Posterior vena cava (tissue), 2 donors: ENCODE measurements around the gene GALNT2. TPM values are rescaled to one million over a fixed set of nuclear protein-coding genes. Genes with fewer than 3 reads are reported as not detected.

Experiments used
- DNase-seq: peaks from one replicate; pipeline ENCODE4 v3.0.0-alpha.2; 2020; ENCODE audit warnings: low spot score
- intact Hi-C, 2 donors: fragments of 100-400 bp; cut with DNase I; formaldehyde crosslinking; loops; one replicate each; pipeline versions ENCODE4 v1.14.1 to v1.14.2; 2022 to 2023
- total RNA-seq, 2 donors: library from RNA; stranded (reverse); fragmentation: NEBNext Ultra II Directional; extraction: Animal tissue kit (Norgen Biotek cat#: 25700); gene quantifications; one replicate each; pipeline ENCODE4 v1.2.1, GENCODE V29; 2021
- donor health status: DM: yes; HTN: yes; CAD: no.
- donor health status: DM: yes; HTN: yes; CAD: no.

Gene GALNT2
- total RNA-seq, 2 donors from 2014 or later: 72.6 to 79.6 TPM

- DNase-seq: no peak
- intact Hi-C loops: no loop called here
These were observed 54.9 kb downstream of the GALNT2 start for GRCh38 chr1:230121950-230122349.

DNA sequence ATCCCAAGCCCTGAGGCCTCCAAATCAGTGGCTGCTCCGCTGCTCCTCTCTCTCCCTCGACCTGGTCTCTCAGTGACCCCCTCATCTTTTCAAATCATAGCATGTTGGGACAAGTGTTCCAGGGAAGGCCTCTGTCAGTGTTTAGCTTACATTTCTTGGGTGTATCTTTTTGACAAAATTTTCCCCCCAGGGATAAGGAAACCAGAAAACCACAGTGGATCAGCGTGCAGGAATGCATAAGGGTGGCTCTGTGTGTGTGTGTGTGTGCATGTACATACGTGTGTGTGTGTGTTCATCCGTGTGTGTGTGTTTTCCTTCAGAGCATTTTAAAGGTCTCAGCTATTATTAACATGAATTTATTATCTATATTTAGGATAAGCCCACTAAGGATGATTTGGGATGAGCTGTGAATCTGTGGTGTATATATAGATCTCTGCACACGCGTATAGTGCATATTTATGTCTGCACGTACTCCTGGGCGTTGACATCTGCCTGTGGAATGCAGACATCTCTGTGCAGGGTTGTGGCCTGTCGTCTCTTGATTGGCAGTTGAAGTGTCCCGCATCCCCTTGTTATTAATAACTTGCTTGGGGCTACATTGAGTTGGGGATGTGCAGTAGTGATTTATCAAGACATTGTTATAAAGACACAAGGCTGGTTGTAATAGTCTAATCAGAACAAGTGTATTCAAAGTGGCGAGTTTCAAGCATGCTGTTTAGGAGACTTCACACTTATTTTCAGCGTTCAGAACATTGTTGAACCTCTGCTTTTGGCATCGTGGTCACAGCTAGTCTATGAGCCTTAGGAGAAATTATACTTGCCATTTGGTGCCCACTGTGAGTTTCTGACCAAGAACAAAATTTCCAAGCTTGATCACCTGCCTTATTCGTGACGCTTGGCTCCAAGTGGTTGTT, 55.6 kb downstream of the GALNT2 start:
- DNase-seq: no peak

DNA sequence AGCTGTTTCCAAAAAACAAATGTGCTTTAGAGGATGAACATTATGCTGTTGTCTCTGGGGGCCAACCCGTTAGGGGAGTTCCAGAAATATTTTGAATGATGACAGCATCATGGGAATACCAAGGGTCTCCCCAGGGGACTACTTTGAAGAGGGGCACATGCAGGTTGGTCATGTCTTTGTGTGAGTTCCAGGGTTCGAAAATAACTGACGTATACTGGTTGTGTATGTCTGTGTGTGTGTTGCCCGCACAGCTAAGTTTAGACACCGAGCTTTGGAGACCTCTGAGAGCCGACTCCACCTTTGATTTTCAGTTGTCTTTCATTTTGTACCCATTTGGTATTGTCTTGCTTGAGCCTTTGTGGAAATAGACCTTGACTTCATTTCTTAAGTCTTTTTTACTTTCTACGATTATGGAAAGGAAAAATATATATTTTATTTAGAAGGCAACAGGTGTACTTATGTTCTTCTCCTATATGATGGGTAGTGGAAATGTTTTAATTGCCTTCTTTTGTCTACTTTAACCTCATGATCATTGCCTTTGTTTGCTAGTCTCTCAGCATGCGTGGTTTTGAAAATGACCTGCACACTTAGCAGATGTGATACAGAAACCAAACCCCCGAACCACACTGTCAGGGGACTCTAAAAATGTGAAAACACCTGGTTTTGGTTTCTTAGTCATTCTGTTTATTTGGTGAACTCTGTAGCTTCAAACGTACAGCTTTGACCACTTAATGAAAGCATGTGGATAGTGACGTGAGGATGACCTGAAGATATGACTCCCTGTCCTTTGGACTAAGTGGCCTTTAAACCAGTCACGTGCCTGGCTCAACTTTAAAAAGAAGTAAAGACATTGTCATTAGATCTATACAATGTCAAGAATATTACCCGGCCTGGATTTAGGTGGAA, 56.5 kb downstream of the GALNT2 start:
- DNase-seq: no peak
- intact Hi-C loops: no loop called here

More for the DNA sequence above, 55.6 kb downstream of the GALNT2 start:
- intact Hi-C loops: no loop called here

GRCh38 chr1:230124186-230125128, 57.4 kb downstream of the GALNT2 start:
- no peak for DNase-seq
- intact Hi-C loops: no loop called here

GRCh38 chr1:230125141-230125540, 58.1 kb downstream of the GALNT2 start:
- intact Hi-C loops: no loop called here
- DNase-seq: no peak

- intact Hi-C loops: no loop called here
- no peak for DNase-seq
These were observed 58.8 kb downstream of the GALNT2 start for GRCh38 chr1:230125640-230126528.

DNA sequence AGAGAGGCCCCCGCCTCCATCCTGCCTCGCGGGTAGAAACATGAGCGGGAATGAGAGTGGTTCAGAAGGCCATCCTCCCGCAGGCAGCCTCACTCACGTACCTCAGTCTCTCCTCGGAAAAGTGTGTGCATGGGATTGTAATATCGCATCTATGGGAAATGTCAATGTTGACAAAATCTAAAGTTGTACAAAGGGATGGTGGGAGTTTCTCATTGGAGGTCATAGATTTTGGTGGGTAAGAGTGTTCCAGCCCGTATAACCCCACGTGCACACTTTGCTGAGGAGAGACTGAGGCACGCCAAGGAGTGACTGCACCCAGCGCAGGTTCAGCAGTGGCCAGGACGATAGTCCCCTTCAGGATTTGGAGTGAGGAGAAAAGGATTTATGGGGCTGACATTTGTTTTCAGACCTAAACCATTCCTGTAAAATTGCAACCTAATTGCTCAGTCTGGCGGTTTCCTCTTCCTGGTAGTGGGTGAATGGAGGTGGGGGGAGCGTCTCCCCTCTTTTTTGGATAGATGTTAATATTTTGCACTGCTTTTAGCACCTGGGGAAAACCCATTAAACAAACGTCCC, 59.6 kb downstream of the GALNT2 start:
- intact Hi-C loops: no loop called here
- no peak for DNase-seq

DNA sequence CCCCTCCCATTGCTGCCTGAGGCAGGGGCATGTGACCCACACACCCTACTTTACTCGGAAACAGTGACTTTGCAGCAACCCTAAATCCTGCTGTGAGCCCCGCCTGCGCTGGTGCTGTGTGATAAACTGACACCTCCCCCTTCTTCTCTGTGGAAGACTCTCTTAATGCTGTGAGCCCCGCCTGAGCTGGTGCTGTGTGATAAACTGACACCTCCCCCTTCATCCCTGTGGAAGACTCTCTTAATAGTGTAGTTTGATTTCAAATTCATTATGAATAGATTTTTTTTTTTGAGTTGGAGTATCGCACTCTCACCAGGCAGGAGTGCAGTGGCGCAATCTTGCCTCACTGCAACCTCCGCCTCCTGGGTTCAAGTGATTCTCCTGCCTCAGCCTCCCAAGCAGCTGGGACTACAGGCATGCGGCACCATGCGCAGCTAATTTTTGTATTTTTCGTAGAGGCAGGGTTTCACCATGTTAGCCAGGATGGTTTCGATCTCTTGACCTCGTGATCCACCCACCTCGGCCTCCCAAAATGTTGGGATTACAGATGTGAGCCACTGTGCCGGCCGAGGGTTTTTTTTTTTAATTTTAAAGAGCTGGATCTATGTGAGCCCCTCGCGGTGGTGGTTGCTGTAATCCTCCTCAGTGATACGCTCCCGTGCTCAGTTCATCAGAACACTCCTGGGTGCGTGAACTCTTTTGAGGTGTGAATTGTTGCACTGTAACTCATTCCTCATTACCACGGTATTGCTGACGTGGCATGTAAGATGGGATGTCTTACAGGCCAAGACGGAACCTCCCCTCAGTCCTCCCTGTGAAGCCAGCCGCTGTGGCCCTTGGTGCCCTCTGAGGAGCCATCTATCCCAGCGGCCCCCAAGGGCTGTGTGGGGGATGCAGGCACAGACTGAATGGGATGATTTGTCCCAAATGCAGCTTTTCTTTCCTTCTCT, 60.3 kb downstream of the GALNT2 start:
- intact Hi-C loops: no loop called here
- DNase-seq: no peak

DNA sequence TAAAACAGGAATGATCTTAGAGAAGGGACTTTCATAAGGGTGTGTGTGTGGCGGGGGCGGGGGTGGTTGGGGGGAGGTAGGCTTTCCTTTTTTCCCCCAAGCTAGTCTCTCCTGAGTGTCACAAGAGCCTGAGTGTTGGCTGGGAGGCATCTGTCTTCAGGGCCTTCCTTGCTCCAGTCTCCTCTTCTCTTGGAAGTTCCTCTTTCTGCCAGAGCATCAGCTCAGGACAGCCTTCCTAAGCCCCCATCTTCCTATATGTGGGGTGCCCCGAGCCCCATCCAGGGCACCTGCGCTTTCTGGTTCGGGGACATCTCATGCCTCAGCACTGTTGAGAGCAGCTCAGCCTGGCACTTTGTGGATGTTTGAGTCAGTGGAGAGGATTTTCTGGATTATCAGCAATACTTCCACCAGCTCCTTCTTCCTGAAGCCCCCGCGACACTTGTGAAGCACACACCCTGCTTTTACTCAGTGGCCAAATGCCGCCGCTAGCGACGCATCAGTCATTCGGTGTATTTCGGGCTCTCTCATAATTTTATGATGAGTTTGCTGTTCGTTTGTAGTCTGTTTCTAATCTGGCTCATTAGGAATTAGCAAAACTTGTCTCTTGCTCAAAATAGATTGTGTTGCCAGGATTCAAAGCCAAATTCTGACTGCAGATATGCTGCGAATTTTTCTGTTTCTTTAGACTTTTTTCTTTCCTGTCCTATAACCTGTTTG, 61.7 kb downstream of the GALNT2 start:
- intact Hi-C loops: no loop called here

GRCh38 chr1:230129341-230129740, 62.3 kb downstream of the GALNT2 start:
- DNase-seq: no peak
- intact Hi-C loops: no loop called here

More for the DNA sequence above, 61.7 kb downstream of the GALNT2 start:
- DNase-seq: no peak

DNA sequence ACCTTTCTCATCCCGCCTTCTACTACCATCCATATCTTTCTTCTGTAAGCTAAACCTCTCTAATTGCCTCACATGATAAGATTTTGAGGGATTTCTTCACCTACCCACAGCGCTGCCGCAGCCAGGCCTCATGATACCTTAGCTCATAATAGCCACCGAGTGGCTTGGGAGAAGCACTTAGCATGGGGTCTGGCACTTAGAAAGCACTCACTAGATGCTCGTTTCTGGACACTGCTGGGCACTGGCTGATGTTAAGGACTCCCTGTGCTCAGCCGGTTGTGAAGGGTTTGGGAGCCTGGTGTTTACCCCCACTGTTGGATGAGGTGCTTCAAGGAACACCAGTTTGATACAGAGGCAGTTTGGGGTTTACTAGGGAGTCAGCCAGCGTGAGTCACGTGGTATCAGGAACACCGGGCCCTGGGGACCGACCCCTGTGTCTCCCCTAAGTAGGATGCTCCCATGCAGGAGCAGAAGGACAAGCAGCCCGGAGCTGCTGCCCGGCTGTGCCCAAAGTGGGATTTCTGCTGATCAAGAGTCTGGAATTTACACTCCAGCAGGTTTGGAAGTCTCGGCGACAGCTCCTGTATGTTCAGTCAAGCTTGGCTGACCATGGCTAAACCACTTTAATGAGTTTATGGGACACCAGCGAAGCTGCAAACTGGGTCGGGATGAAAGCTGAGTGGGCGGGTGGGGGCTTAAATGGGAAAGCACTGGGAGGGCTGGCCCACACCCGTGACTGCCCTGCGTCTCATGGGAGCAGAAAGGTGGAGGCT, 63.3 kb downstream of the GALNT2 start:
- DNase-seq: no peak
- intact Hi-C loops: no loop called here

DNA sequence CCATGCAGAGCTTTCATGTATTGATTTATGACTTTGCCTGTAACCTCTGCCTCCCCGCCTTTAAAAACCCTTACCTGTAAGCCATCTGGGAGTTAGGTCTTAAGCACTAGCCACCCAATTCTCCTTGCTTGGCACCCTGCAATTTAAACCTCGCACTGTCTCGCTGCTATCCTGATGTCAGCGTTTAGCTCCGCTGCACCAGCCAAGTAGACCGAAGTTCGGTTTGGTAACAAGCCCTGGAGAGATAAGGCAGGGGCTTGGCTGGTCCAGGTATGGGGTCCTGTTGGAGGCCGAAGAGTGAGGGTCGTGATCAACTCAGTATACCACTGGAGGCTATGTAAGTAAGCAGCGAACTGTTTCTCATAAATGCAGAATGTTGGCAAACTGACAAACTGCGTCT, 64.4 kb downstream of the GALNT2 start:
- intact Hi-C loops: no loop called here
- DNase-seq: no peak

DNA sequence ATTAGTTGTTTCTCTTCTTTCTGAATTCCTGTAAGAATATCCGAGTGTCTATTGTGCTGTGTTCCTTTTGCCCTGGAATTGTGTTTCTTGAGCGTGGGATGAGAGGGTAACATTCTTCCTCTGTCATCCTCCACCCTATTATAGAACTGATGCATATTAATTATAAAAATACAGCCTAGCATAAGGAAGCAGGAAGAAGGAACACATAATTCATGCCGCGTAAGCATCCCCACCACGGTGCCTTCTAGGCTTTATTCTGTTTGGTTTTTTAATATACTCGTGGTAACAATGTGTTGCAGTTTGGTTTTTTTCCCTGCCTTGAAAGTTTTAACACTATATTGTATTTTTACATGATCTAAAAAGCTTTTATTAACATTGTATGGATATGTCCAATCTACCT, 65.7 kb downstream of the GALNT2 start:
- intact Hi-C loops: no loop called here
- no peak for DNase-seq

- DNase-seq: no peak
- intact Hi-C loops: loop anchor here in 1 of 2 donors (5.0 kb wide), 1 partner anchor 1082 kb away; no protein-coding TSS in a partner anchor
These were observed 68.7 kb downstream of the GALNT2 start for GRCh38 chr1:230135726-230136125.
